GM23338 (cell line): ENCODE results near the gene SLC50A1. TPM values are rescaled to one million over a fixed set of nuclear protein-coding genes. Genes with fewer than 3 reads are reported as not detected.

Experiments
- CREB1 ChIP-seq: fragments of 250-450 bp; sonication (Bioruptor Pico); IDR thresholded peaks from 2 replicates; pipeline ENCODE4 v1.5.0; 2020; ENCODE audit warnings: low read depth, mild to moderate bottlenecking, moderate library complexity
- CTCF ChIP-seq, 2 experiments: fragments of 200-600 bp in 1 of 2; sonication (generic) in 1 of 2; conservative IDR thresholded peaks; 2 replicates each; pipeline versions ENCODE4 v1.5.1 to v1.6.1; 2016 to 2017; ENCODE audit warnings: antibody characterized with exemption in 2 of 2, low read depth in 2 of 2, mild to moderate bottlenecking in 2 of 2, moderate library complexity in 1 of 2
- EZH2 ChIP-seq: fragments of 200-600 bp; sonication (generic); IDR thresholded peaks from one replicate; pipeline ENCODE4 v1.8.0; 2017; ENCODE audit warnings: antibody characterized with exemption, mild to moderate bottlenecking, low read depth; ENCODE audit not compliant: unreplicated experiment
- EZH2phosphoT487 ChIP-seq: fragments of 200-600 bp; sonication (generic); IDR thresholded peaks from one replicate; pipeline ENCODE4 v1.8.1; 2018; ENCODE audit warnings: antibody characterized with exemption; ENCODE audit not compliant: unreplicated experiment
- POLR2AphosphoS5 ChIP-seq: IDR thresholded peaks from 2 replicates; pipeline ENCODE4 v1.6.1; 2016; ENCODE audit warnings: antibody characterized with exemption, low read depth
- STAT1 ChIP-seq: IDR thresholded peaks from one replicate; pipeline ENCODE4 v1.6.1; 2016; ENCODE audit warnings: antibody characterized with exemption; ENCODE audit not compliant: unreplicated experiment
- ZNF114 ChIP-seq: fragments of 250-450 bp; sonication (Bioruptor Pico); IDR thresholded peaks from 2 replicates; pipeline ENCODE4 v1.5.0; 2020; ENCODE audit warnings: mild to moderate bottlenecking, moderate library complexity
- ZNF331 ChIP-seq: fragments of 250-450 bp; sonication (Bioruptor Pico); IDR thresholded peaks from 2 replicates; pipeline ENCODE4 v1.5.0; 2020; ENCODE audit warnings: low read depth, mild to moderate bottlenecking, moderate library complexity
- polyA plus RNA-seq: library from polyadenylated mRNA; unstranded; fragments of >200 nt; fragmentation: Nextera tagmentation; extraction: Ambion mirVana; gene quantifications from 2 replicates; pipeline ENCODE4 v1.2.1, GENCODE V29; 2016
- total RNA-seq: library from RNA; depleted of rRNA; stranded (reverse); fragments of >200 nt; shearing (Covaris generic); gene quantifications from 2 replicates; pipeline ENCODE4 v1.2.3, GENCODE V29; 2014
- TF ChIP-seq, protein P1 (sequence below): fragments of 250-450 bp; sonication (Bioruptor Pico); IDR thresholded peaks from 2 replicates; pipeline ENCODE4 v1.5.0; 2020; ENCODE audit warnings: mild to moderate bottlenecking, moderate library complexity
- TF ChIP-seq, protein P2 (sequence below): IDR thresholded peaks from 2 replicates; pipeline ENCODE4 v1.6.1; 2016; ENCODE audit warnings: antibody characterized with exemption

Gene SLC50A1
- total and polyA plus RNA-seq, 2 experiments from 2014 or later: 30.0 to 63.9 TPM

- TF ChIP-seq, protein P1, sequence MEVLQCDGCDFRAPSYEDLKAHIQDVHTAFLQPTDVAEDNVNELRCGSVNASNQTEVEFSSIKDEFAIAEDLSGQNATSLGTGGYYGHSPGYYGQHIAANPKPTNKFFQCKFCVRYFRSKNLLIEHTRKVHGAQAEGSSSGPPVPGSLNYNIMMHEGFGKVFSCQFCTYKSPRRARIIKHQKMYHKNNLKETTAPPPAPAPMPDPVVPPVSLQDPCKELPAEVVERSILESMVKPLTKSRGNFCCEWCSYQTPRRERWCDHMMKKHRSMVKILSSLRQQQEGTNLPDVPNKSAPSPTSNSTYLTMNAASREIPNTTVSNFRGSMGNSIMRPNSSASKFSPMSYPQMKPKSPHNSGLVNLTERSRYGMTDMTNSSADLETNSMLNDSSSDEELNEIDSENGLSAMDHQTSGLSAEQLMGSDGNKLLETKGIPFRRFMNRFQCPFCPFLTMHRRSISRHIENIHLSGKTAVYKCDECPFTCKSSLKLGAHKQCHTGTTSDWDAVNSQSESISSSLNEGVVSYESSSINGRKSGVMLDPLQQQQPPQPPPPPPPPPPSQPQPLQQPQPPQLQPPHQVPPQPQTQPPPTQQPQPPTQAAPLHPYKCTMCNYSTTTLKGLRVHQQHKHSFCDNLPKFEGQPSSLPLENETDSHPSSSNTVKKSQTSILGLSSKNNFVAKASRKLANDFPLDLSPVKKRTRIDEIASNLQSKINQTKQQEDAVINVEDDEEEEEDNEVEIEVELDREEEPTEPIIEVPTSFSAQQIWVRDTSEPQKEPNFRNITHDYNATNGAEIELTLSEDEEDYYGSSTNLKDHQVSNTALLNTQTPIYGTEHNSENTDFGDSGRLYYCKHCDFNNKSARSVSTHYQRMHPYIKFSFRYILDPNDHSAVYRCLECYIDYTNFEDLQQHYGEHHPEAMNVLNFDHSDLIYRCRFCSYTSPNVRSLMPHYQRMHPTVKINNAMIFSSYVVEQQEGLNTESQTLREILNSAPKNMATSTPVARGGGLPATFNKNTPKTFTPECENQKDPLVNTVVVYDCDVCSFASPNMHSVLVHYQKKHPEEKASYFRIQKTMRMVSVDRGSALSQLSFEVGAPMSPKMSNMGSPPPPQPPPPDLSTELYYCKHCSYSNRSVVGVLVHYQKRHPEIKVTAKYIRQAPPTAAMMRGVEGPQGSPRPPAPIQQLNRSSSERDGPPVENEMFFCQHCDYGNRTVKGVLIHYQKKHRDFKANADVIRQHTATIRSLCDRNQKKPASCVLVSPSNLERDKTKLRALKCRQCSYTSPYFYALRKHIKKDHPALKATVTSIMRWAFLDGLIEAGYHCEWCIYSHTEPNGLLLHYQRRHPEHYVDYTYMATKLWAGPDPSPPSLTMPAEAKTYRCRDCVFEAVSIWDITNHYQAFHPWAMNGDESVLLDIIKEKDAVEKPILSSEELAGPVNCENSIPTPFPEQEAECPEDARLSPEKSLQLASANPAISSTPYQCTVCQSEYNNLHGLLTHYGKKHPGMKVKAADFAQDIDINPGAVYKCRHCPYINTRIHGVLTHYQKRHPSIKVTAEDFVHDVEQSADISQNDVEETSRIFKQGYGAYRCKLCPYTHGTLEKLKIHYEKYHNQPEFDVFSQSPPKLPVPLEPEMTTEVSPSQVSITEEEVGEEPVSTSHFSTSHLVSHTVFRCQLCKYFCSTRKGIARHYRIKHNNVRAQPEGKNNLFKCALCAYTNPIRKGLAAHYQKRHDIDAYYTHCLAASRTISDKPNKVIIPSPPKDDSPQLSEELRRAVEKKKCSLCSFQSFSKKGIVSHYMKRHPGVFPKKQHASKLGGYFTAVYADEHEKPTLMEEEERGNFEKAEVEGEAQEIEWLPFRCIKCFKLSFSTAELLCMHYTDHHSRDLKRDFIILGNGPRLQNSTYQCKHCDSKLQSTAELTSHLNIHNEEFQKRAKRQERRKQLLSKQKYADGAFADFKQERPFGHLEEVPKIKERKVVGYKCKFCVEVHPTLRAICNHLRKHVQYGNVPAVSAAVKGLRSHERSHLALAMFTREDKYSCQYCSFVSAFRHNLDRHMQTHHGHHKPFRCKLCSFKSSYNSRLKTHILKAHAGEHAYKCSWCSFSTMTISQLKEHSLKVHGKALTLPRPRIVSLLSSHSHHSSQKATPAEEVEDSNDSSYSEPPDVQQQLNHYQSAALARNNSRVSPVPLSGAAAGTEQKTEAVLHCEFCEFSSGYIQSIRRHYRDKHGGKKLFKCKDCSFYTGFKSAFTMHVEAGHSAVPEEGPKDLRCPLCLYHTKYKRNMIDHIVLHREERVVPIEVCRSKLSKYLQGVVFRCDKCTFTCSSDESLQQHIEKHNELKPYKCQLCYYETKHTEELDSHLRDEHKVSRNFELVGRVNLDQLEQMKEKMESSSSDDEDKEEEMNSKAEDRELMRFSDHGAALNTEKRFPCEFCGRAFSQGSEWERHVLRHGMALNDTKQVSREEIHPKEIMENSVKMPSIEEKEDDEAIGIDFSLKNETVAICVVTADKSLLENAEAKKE (CRISPR knock-in tag): no peak
- TF ChIP-seq ZNF331 (CRISPR knock-in tag) (no peak), POLR2AphosphoS5 (no peak), CREB1 (CRISPR knock-in tag) (no peak), ZNF114 (no peak), STAT1 (no peak), EZH2phosphoT487 (no peak), CTCF (conservative IDR thresholded peaks at IDR 0.05; ENCODE audit: low read depth in 2 of 2) (no peak), EZH2 (no peak)
- TF ChIP-seq, protein P2, sequence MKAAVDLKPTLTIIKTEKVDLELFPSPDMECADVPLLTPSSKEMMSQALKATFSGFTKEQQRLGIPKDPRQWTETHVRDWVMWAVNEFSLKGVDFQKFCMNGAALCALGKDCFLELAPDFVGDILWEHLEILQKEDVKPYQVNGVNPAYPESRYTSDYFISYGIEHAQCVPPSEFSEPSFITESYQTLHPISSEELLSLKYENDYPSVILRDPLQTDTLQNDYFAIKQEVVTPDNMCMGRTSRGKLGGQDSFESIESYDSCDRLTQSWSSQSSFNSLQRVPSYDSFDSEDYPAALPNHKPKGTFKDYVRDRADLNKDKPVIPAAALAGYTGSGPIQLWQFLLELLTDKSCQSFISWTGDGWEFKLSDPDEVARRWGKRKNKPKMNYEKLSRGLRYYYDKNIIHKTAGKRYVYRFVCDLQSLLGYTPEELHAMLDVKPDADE: no peak
Observed at GRCh38 chr1:155186067-155186793, 50.6 kb downstream of the SLC50A1 start (continued).
